Left lung (tissue), 10 donors: ENCODE measurements around the gene GPSM3. TPM values are rescaled to one million over a fixed set of nuclear protein-coding genes. Genes with fewer than 3 reads are reported as not detected.
"Not testable (repeated sequence)": the region's sequence is repeated elsewhere in the genome, so short reads cannot be mapped to it uniquely, and the experiment has no call there.

Experiments used
- ATAC-seq: fragments of 200-7000 bp; cut with Tn5 transposase; one replicate; pipeline ENCODE4 v1.9.1; 2020; ENCODE audit warnings: moderate library complexity
- DNase-seq, 4 donors: peaks; one replicate each; pipeline ENCODE4 v3.0.0-alpha.2; 2013 to 2020
- H3K27ac ChIP-seq, 2 donors: fragments of 200-600 bp; sonication (generic) in 1 of 2; one replicate each; pipeline versions ENCODE4 v1.5.0 to v1.8.0; 2020 to 2021
- H3K27me3 ChIP-seq, 2 donors: fragments of 200-600 bp; sonication (generic) in 1 of 2; one replicate each; pipeline versions ENCODE4 v1.5.0 to v1.8.0; 2020 to 2021
- H3K36me3 ChIP-seq, 2 donors: fragments of 200-600 bp; sonication (generic) in 1 of 2; one replicate each; pipeline versions ENCODE4 v1.5.0 to v1.8.0; 2020 to 2021
- H3K4me1 ChIP-seq, 2 donors: fragments of 200-600 bp; one replicate each; pipeline ENCODE4 v1.8.0; 2021
- H3K4me3 ChIP-seq, 2 donors: fragments of 200-600 bp; sonication (generic) in 1 of 2; one replicate each; pipeline versions ENCODE4 v1.5.0 to v1.8.0; 2020 to 2021; ENCODE audit warnings: mild to moderate bottlenecking in 1 of 2
- H3K9me3 ChIP-seq, 2 donors: fragments of 200-600 bp; sonication (generic) in 1 of 2; one replicate each; pipeline versions ENCODE4 v1.5.0 to v1.8.0; 2020 to 2021
- intact Hi-C, 2 donors: fragments of 100-400 bp; cut with DNase I; formaldehyde crosslinking; loops; one replicate each; pipeline versions ENCODE4 v1.11.2 to v1.14.2; 2022
- microRNA-seq, 2 donors: library from miRNA; unstranded; fragments of <30 nt; microRNA quantifications; one replicate each; pipeline ENCODE4, GENCODE V29; 2019
- polyA plus RNA-seq, 6 donors: library from polyadenylated mRNA; unstranded; fragments of 120-200 nt; gene quantifications; one replicate each; pipeline ENCODE4 v1.2.1, GENCODE V29; 2013; ENCODE audit not compliant: insufficient read length in 6 of 6
- total RNA-seq, 2 donors: library from RNA; stranded (reverse); fragmentation: NEBNext Ultra II Directional; extraction: Animal tissue kit (Norgen Biotek cat#: 25700); gene quantifications; one replicate each; pipeline ENCODE4 v1.2.1, GENCODE V29; 2021
- TF ChIP-seq, protein P1 (sequence below), 2 donors: fragments of 200-600 bp; sonication (generic) in 1 of 2; IDR thresholded peaks; one replicate each; pipeline versions ENCODE4 v1.5.0 to v1.8.0; 2021; ENCODE audit warnings: antibody characterized with exemption in 2 of 2
- donor health status: DM: no; HTN: yes; CAD: no.
- donor health status: DM: no; HTN: no; CAD: no.

GPSM3 gene
- total and polyA plus RNA-seq, 8 donors: 15.9 to 81.7 (median 19.2) TPM

DNA sequence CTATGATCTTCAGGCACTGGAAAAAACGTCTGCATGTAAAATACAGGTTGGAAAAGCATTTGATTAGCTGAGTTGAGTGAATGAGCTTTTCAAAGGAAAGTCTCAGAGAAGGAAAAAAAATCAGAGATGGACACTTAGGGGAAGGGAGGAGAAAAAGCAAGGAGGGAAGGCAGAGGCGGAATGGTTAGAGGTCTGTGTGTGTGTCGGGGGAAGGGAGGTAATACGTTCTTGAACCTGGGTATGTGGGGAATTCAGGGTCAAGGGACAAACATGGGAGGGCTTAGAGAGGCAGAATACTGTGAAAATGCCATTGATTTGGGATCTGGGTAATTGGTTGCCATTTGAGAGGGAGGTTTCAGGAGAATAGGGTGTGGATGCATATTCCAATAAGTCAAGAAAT is 45.8 kb downstream of the GPSM3 start:
- Histone ChIP-seq H3K27ac (no peak overlapping the region), H3K27me3 (peaks cover 28 to 69% of the 10 kb centered on the region in 2 donors), H3K4me3 (no peak overlapping the region), H3K36me3 (no peaks in the 10 kb centered on the region), H3K4me1 (peaks cover 0 to 10% of the 10 kb centered on the region in 2 donors), H3K9me3 (no peaks in the 10 kb centered on the region)
- TF ChIP-seq, protein P1, sequence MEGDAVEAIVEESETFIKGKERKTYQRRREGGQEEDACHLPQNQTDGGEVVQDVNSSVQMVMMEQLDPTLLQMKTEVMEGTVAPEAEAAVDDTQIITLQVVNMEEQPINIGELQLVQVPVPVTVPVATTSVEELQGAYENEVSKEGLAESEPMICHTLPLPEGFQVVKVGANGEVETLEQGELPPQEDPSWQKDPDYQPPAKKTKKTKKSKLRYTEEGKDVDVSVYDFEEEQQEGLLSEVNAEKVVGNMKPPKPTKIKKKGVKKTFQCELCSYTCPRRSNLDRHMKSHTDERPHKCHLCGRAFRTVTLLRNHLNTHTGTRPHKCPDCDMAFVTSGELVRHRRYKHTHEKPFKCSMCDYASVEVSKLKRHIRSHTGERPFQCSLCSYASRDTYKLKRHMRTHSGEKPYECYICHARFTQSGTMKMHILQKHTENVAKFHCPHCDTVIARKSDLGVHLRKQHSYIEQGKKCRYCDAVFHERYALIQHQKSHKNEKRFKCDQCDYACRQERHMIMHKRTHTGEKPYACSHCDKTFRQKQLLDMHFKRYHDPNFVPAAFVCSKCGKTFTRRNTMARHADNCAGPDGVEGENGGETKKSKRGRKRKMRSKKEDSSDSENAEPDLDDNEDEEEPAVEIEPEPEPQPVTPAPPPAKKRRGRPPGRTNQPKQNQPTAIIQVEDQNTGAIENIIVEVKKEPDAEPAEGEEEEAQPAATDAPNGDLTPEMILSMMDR (IDR thresholded peaks at IDR 0.05): no peak
- DNase-seq: no peak
- no peak for ATAC-seq
- intact Hi-C loops: no loop called here

DNA sequence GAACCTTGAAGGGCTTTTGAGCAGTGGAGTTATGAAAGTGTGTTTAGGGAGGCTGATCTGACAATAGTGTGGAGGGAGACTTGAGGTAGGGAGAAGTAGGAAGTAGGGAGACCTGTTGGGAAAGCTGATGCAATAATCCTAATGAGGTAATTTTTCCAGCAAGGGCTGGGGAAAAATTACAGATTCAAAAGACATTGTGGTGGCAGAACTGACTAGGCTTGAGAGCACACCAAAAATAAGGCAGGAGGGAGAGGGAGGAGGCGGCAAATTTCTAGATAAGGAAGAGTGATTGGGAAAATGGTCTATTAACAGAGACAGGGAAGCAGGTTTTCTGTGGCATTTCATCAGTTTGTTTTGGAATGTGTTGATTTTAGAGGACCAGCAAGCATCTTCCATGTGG is 46.2 kb downstream of the GPSM3 start:
- peak; percentile 23 for ATAC-seq
- Histone ChIP-seq H3K36me3 (no peaks in the 10 kb centered on the region), H3K9me3 (no peaks in the 10 kb centered on the region), H3K4me3 (no peak overlapping the region), H3K4me1 (peaks cover 0 to 10% of the 10 kb centered on the region in 2 donors), H3K27me3 (peaks cover 28 to 65% of the 10 kb centered on the region in 2 donors), H3K27ac (no peak overlapping the region)
- intact Hi-C loops: no loop called here
- TF ChIP-seq, protein P1 (IDR thresholded peaks at IDR 0.05): no peak
- no peak for DNase-seq

DNA sequence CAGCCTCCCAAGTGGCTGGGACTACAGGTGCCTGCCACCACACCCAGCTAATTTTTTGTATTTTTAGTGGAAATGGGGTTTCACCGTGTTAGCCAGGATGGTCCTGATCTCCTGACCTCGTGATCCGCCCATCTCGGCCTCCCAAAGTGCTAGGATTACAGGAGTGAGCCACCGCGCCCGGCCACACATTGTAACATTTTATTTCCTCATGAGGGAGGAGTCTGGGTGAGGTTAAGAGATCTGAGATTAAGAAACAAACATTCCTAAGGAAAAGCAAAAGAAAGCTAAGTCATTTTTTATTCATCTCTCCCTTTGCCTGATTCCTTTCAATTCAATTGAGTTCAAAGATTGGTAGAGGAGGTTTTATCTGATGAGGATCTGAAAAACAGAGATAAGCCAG is 48.2 kb downstream of the GPSM3 start:
- intact Hi-C loops, ATAC-seq, H3K36me3 ChIP-seq, H3K9me3 ChIP-seq, H3K4me3 ChIP-seq, DNase-seq, H3K27ac ChIP-seq, H3K4me1 ChIP-seq: not testable (repeated sequence)
- peaks cover 8 to 55% of the 10 kb centered on the region in 2 donors for H3K27me3 ChIP-seq

Small RNAs within 50 kb of the gene (microRNA-seq; reads per million reads assigned to microRNA genes)
- gene MIR6721: 0.84 to 0.96 reads per million in 2 donors
- 0.14 to 0.17 reads per million in 2 donors for gene MIR6833

Other genes starting within 250 kb of the GPSM3 start
- 100 to 1,000 TPM in 1 of 2 donors, 10 to 100 TPM in 1; 69.1 to 131 TPM for gene CFB, start 246.5 kb downstream of the GPSM3 start, total RNA-seq
- 1 to 10 TPM; 1.7 to 6.9 (median 3.0) TPM for gene CFB, start 246.5 kb downstream of the GPSM3 start, polyA plus RNA-seq
- gene NELFE, start 233.7 kb downstream of the GPSM3 start, total RNA-seq: 10 to 100 TPM; 42.9 to 56.2 TPM
- 10 to 100 TPM; 77.9 to 93.0 (median 82.9) TPM for gene NELFE, start 233.7 kb downstream of the GPSM3 start, polyA plus RNA-seq
- 10 to 100 TPM; 65.4 to 67.9 TPM for gene SKIC2, start 233.5 kb downstream of the GPSM3 start, total RNA-seq
- 10 to 100 TPM; 39.1 to 50.8 (median 42.2) TPM for gene SKIC2, start 233.5 kb downstream of the GPSM3 start, polyA plus RNA-seq
- 10 to 100 TPM; 16.2 to 17.8 TPM for gene DXO, start 220.5 kb downstream of the GPSM3 start, total RNA-seq
- 10 to 100 TPM; 21.4 to 28.3 (median 26.5) TPM for gene DXO, start 220.5 kb downstream of the GPSM3 start, polyA plus RNA-seq
- 100 to 1,000 TPM in 1 of 2 donors, 10 to 100 TPM in 1; 95.5 to 124 TPM for gene C4A, start 210.6 kb downstream of the GPSM3 start, total RNA-seq
- 10 to 100 TPM in 2 of 6 donors, 1 to 10 TPM in 4; 5.9 to 20.7 (median 7.4) TPM for gene C4A, start 210.6 kb downstream of the GPSM3 start, polyA plus RNA-seq
- 100 to 1,000 TPM in 1 of 2 donors, 10 to 100 TPM in 1; 81.3 to 101 TPM for gene C4B, start 177.8 kb downstream of the GPSM3 start, total RNA-seq
- 10 to 100 TPM in 4 of 6 donors, 1 to 10 TPM in 2; 8.2 to 19.8 (median 11.8) TPM for gene C4B, start 177.8 kb downstream of the GPSM3 start, polyA plus RNA-seq
- gene CYP21A2, start 154.2 kb downstream of the GPSM3 start, total RNA-seq: under 1 TPM; 0.23 to 0.47 TPM
- gene CYP21A2, start 154.2 kb downstream of the GPSM3 start, polyA plus RNA-seq: 1 to 10 TPM in 2 of 6 donors, under 1 TPM in 4; 0.65 to 1.6 (median 0.88) TPM
- 10 to 100 TPM; 44.8 to 78.4 TPM for gene TNXB, start 83.3 kb downstream of the GPSM3 start, total RNA-seq
- gene TNXB, start 83.3 kb downstream of the GPSM3 start, polyA plus RNA-seq: 10 to 100 TPM; 10.0 to 22.9 (median 15.5) TPM
- 10 to 100 TPM; 70.7 to 72.1 TPM for gene ATF6B, start 64.4 kb downstream of the GPSM3 start, total RNA-seq
- 10 to 100 TPM; 81.5 to 95.8 (median 90.4) TPM for gene ATF6B, start 64.4 kb downstream of the GPSM3 start, polyA plus RNA-seq
- gene FKBPL, start 62.4 kb downstream of the GPSM3 start, total RNA-seq: 1 to 10 TPM; 3.6 to 5.3 TPM
- 1 to 10 TPM; 5.6 to 7.8 (median 6.8) TPM for gene FKBPL, start 62.4 kb downstream of the GPSM3 start, polyA plus RNA-seq
- gene PRRT1, start 40.7 kb downstream of the GPSM3 start, total RNA-seq: 1 to 10 TPM; 1.0 to 1.6 TPM
- gene PRRT1, start 40.7 kb downstream of the GPSM3 start, polyA plus RNA-seq: 1 to 10 TPM in 4 of 6 donors, under 1 TPM in 2; 0.80 to 1.9 (median 1.3) TPM
- 10 to 100 TPM in 1 of 2 donors, 1 to 10 TPM in 1; 8.9 to 17.9 TPM for gene PPT2, start 38.5 kb downstream of the GPSM3 start, total RNA-seq
- gene PPT2, start 38.5 kb downstream of the GPSM3 start, polyA plus RNA-seq: 10 to 100 TPM; 23.2 to 32.5 (median 28.1) TPM
- 10 to 100 TPM in 1 of 2 donors, 1 to 10 TPM in 1; 8.1 to 10.1 TPM for gene EGFL8, start 28.0 kb downstream of the GPSM3 start, total RNA-seq
- gene EGFL8, start 28.0 kb downstream of the GPSM3 start, polyA plus RNA-seq: 10 to 100 TPM; 20.1 to 35.2 (median 27.8) TPM
- gene AGPAT1, start 16.6 kb downstream of the GPSM3 start, total RNA-seq: 10 to 100 TPM; 55.5 to 61.2 TPM
- 10 to 100 TPM; 68.0 to 78.4 (median 71.9) TPM for gene AGPAT1, start 16.6 kb downstream of the GPSM3 start, polyA plus RNA-seq
- 10 to 100 TPM; 43.9 to 65.7 TPM for gene RNF5, start 14.2 kb downstream of the GPSM3 start, total RNA-seq
- 10 to 100 TPM; 59.9 to 81.5 (median 71.4) TPM for gene RNF5, start 14.2 kb downstream of the GPSM3 start, polyA plus RNA-seq
- gene AGER, start 8.4 kb downstream of the GPSM3 start, total RNA-seq: 100 to 1,000 TPM; 221 to 616 TPM
- 100 to 1,000 TPM in 1 of 6 donors, 10 to 100 TPM in 5; 68.0 to 105 (median 83.3) TPM for gene AGER, start 8.4 kb downstream of the GPSM3 start, polyA plus RNA-seq
- 10 to 100 TPM; 91.0 to 99.1 TPM for gene PBX2, start 2.4 kb downstream of the GPSM3 start, total RNA-seq
- gene PBX2, start 2.4 kb downstream of the GPSM3 start, polyA plus RNA-seq: 100 to 1,000 TPM; 158 to 174 (median 166) TPM
- gene NOTCH4, start 31.4 kb upstream of the GPSM3 start, total RNA-seq: 10 to 100 TPM; 37.0 to 58.4 TPM
- gene NOTCH4, start 31.4 kb upstream of the GPSM3 start, polyA plus RNA-seq: 10 to 100 TPM; 40.9 to 57.5 (median 50.7) TPM
- not detected for gene TSBP1, start 179.3 kb upstream of the GPSM3 start, total RNA-seq
- gene TSBP1, start 179.3 kb upstream of the GPSM3 start, polyA plus RNA-seq: under 1 TPM in 5 of 6 donors, not detected in 1; 0.08 to 0.52 (median 0.40) TPM
- gene BTNL2, start 214.5 kb upstream of the GPSM3 start, total RNA-seq: not detected
- gene BTNL2, start 214.5 kb upstream of the GPSM3 start, polyA plus RNA-seq: 1 to 10 TPM in 4 of 6 donors, under 1 TPM in 2; 0.86 to 3.0 (median 1.3) TPM
- gene HLA-DRA, start 247.2 kb upstream of the GPSM3 start, total RNA-seq: 1,000 to 10,000 TPM in 1 of 2 donors, 100 to 1,000 TPM in 1; 951 to 1,058 TPM
- 10 to 100 TPM; 42.2 to 75.4 (median 59.1) TPM for gene HLA-DRA, start 247.2 kb upstream of the GPSM3 start, polyA plus RNA-seq